Panc1 (cell line): ENCODE data around the gene STAC. TPM values are rescaled to one million over a fixed set of nuclear protein-coding genes. Genes with fewer than 3 reads are reported as not detected.

Experiments
- ATAC-seq: fragments of 200-7000 bp; cut with Tn5 transposase; 2 replicates; pipeline ENCODE4 v1.9.1; 2020; ENCODE audit warnings: mild to moderate bottlenecking, moderate library complexity
- BruUV-seq: library from RNA; stranded (reverse); fragments of 400-500 nt; replicated peaks from 2 replicates; lab custom pipeline; 2021; lab: Mats Ljungman, UMichigan
- CTCF ChIA-PET: fragments of 300-600 bp; sonication (Branson Sonifier 250); formaldehyde crosslinking; loops from one replicate; lab custom pipeline; 2022; ENCODE audit warnings: antibody characterized with exemption; lab: Charles Lee
- POLR2A ChIA-PET: fragments of 300-600 bp; sonication (Branson Sonifier 250); formaldehyde crosslinking; loops from one replicate; lab custom pipeline; 2022; ENCODE audit warnings: antibody characterized with exemption; lab: Charles Lee
- DNase-seq: peaks from one replicate; pipeline ENCODE4 v3.0.0-alpha.2; 2010; ENCODE audit warnings: low read depth, low spot score
- H3K27ac ChIP-seq: 2 replicates; pipeline ENCODE4 v1.5.1; 2011; ENCODE audit warnings: mild to moderate bottlenecking, low read length, inconsistent platforms
- H3K27me3 ChIP-seq: fragments of 200-500 bp; sonication (Bioruptor generic); 2 replicates; pipeline ENCODE4 v1.6.0; 2014; ENCODE audit warnings: low read length, inconsistent platforms; ENCODE audit not compliant: control insufficient read depth, insufficient read depth
- H3K36me3 ChIP-seq: fragments of 200-500 bp; sonication (Bioruptor generic); 2 replicates; pipeline ENCODE4 v1.5.1; 2014; ENCODE audit warnings: inconsistent platforms, mild to moderate bottlenecking, low read length, moderate library complexity; ENCODE audit not compliant: control insufficient read depth, insufficient read depth
- H3K4me1 ChIP-seq: 2 replicates; pipeline ENCODE4 v1.5.1; 2011; ENCODE audit warnings: inconsistent platforms, mild to moderate bottlenecking, low read length, moderate library complexity; ENCODE audit not compliant: control insufficient read depth, insufficient read depth
- H3K4me3 ChIP-seq, 2 experiments: 2 replicates each; pipeline ENCODE4 v1.5.1; 2011 to 2012; ENCODE audit warnings: low read depth in 2 of 2, low read length in 2 of 2, mild to moderate bottlenecking in 2 of 2, inconsistent platforms in 1 of 2, moderate library complexity in 1 of 2
- H3K9me3 ChIP-seq: fragments of 200-500 bp; sonication (Bioruptor generic); 2 replicates; pipeline ENCODE4 v1.5.1; 2014; ENCODE audit warnings: low read depth, mild to moderate bottlenecking, inconsistent platforms, low read length, moderate library complexity; ENCODE audit not compliant: control insufficient read depth, insufficient read depth
- POLR2AphosphoS5 ChIP-seq: IDR thresholded peaks from 2 replicates; pipeline ENCODE4 v1.6.1; 2012; ENCODE audit warnings: mild to moderate bottlenecking, low read depth, low read length, moderate library complexity
- SIN3A ChIP-seq: IDR thresholded peaks from 2 replicates; pipeline ENCODE4 v1.6.1; 2012; ENCODE audit warnings: low read depth, mild to moderate bottlenecking, low read length, moderate library complexity, borderline replicate concordance; ENCODE audit not compliant: insufficient read depth
- TCF7L2 ChIP-seq: IDR thresholded peaks from 2 replicates; pipeline ENCODE4 v1.6.1; 2011; ENCODE audit warnings: mild to moderate bottlenecking, low read depth, low read length, inconsistent platforms
- in situ Hi-C: cut with HindIII; loops from 2 replicates; pipeline ENCODE4 v1.10.0; 2016; ENCODE audit warnings: low sequenced_read_pairs, low pct_unique_long_range_greater_than_20kb
- intact Hi-C: fragments of 100-400 bp; cut with micrococcal nuclease; formaldehyde crosslinking; loops from one replicate; pipeline ENCODE4 v1.10.0; 2022; ENCODE audit not compliant: unreplicated experiment
- total RNA-seq: library from RNA; stranded (reverse); gene quantifications from one replicate; pipeline ENCODE4 v1.2.1, GENCODE V29; 2021; ENCODE audit not compliant: unreplicated experiment
- TF ChIP-seq, protein P1 (sequence below), 2 experiments: IDR thresholded peaks; 2 replicates each; pipeline ENCODE4 v1.6.1; 2011 to 2012; ENCODE audit warnings: low read depth in 2 of 2, control low read depth in 1 of 2, low read length in 1 of 2, mild to moderate bottlenecking in 1 of 2, moderate library complexity in 1 of 2; ENCODE audit not compliant: insufficient read depth in 1 of 2
- TF ChIP-seq, protein P2 (sequence below): fragments of 450-650 bp; IDR thresholded peaks from 2 replicates; pipeline ENCODE4 v1.5.1; 2017; ENCODE audit warnings: mild to moderate bottlenecking

Gene STAC
- total RNA-seq, 1 experiment from 2014 or later, result 18.8 TPM

DNA sequence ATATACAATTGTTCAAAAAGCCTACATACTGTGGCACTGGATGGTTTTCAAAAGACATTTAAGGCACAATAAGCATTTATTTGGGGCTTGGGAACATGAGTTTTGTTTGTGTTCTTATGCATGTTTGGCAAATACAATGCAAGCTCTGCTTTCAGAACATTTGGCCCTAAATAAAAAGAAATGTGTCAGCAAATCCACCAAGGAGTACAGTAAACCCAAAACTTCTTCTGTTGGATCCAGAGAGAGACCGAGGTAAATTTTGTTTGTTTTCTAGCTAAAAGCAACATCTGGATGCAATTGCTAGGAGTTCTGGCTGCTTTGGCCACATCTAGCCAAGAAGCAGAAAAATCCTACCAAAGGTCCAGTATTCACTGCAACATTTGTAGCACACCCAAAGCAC lies 215.2 kb downstream of the STAC start:
- H3K27me3 ChIP-seq, result no peaks in the 10 kb centered on the region
- ChIA-PET CTCF (no interaction called here), POLR2A (no interaction called here)
- H3K27ac ChIP-seq, result no peak overlapping the region
- intact Hi-C loops (no loop called here), in situ Hi-C loops (no loop called here)
- no peaks in the 10 kb centered on the region for H3K4me1 ChIP-seq
- ATAC-seq (no peak), DNase-seq (no peak)
- no TSS peak for BruUV-seq
- no peaks in the 10 kb centered on the region for H3K9me3 ChIP-seq
- H3K36me3 ChIP-seq, result no peaks in the 10 kb centered on the region
- TF ChIP-seq, protein P1, sequence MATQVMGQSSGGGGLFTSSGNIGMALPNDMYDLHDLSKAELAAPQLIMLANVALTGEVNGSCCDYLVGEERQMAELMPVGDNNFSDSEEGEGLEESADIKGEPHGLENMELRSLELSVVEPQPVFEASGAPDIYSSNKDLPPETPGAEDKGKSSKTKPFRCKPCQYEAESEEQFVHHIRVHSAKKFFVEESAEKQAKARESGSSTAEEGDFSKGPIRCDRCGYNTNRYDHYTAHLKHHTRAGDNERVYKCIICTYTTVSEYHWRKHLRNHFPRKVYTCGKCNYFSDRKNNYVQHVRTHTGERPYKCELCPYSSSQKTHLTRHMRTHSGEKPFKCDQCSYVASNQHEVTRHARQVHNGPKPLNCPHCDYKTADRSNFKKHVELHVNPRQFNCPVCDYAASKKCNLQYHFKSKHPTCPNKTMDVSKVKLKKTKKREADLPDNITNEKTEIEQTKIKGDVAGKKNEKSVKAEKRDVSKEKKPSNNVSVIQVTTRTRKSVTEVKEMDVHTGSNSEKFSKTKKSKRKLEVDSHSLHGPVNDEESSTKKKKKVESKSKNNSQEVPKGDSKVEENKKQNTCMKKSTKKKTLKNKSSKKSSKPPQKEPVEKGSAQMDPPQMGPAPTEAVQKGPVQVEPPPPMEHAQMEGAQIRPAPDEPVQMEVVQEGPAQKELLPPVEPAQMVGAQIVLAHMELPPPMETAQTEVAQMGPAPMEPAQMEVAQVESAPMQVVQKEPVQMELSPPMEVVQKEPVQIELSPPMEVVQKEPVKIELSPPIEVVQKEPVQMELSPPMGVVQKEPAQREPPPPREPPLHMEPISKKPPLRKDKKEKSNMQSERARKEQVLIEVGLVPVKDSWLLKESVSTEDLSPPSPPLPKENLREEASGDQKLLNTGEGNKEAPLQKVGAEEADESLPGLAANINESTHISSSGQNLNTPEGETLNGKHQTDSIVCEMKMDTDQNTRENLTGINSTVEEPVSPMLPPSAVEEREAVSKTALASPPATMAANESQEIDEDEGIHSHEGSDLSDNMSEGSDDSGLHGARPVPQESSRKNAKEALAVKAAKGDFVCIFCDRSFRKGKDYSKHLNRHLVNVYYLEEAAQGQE (IDR thresholded peaks at IDR 0.05; ENCODE audit: insufficient read depth in 1 of 2, low read depth in 2 of 2, low read length in 1 of 2), result no peak
- no peak for TF ChIP-seq TCF7L2
- TF ChIP-seq, protein P2, sequence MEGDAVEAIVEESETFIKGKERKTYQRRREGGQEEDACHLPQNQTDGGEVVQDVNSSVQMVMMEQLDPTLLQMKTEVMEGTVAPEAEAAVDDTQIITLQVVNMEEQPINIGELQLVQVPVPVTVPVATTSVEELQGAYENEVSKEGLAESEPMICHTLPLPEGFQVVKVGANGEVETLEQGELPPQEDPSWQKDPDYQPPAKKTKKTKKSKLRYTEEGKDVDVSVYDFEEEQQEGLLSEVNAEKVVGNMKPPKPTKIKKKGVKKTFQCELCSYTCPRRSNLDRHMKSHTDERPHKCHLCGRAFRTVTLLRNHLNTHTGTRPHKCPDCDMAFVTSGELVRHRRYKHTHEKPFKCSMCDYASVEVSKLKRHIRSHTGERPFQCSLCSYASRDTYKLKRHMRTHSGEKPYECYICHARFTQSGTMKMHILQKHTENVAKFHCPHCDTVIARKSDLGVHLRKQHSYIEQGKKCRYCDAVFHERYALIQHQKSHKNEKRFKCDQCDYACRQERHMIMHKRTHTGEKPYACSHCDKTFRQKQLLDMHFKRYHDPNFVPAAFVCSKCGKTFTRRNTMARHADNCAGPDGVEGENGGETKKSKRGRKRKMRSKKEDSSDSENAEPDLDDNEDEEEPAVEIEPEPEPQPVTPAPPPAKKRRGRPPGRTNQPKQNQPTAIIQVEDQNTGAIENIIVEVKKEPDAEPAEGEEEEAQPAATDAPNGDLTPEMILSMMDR, result no peak
- no peak for TF ChIP-seq POLR2AphosphoS5
- TF ChIP-seq SIN3A, result no peak
- H3K4me3 ChIP-seq, result no peak overlapping the region

DNA sequence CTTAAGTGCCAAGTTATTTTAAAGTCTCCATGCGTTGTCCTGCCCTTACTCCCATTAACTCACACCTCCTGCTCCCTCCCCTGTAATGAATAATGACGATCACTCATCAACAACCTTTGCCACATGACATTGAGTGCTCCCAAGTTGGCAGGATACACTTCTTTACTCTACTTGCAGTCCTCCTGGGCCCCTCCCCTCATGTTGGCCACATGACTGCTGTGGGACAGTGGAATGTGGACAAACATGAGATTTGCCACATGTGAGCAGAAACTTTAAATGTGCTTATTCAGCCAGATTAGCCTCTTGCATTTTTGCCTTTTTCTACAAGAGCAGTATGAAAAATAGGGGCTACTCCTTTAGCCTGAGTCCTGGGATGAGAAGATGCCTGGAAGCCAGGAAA lies 216.1 kb downstream of the STAC start:
- POLR2A ChIA-PET, result no interaction called here
- BruUV-seq, result no TSS peak
- Histone ChIP-seq H3K4me1 (no peaks in the 10 kb centered on the region), H3K4me3 (no peak overlapping the region), H3K9me3 (no peaks in the 10 kb centered on the region), H3K27me3 (no peaks in the 10 kb centered on the region), H3K36me3 (no peaks in the 10 kb centered on the region), H3K27ac (no peak overlapping the region)
- ATAC-seq (no peak), DNase-seq (no peak)
- TF ChIP-seq, protein P2, result no peak
- TF ChIP-seq POLR2AphosphoS5 (no peak), TCF7L2 (no peak), SIN3A (no peak)
- TF ChIP-seq, protein P1 (IDR thresholded peaks at IDR 0.05; ENCODE audit: insufficient read depth in 1 of 2, low read depth in 2 of 2, low read length in 1 of 2), result no peak
- in situ Hi-C loops, result no loop called here
- intact Hi-C loops, result no loop called here
- CTCF ChIA-PET, result no interaction called here
